Naive thymus-derived CD4-positive, alpha-beta T cell (primary cell): Measurements from ENCODE around the gene SBK1. TPM values are rescaled to one million over a fixed set of nuclear protein-coding genes. Genes with fewer than 3 reads are reported as not detected.

Experiments
- ATAC-seq: fragments of 150-1000 bp; cut with Tn5 transposase; 2 replicates; pipeline ENCODE4 v1.10.0; 2021; ENCODE audit warnings: mild to moderate bottlenecking, moderate library complexity
- CTCF ChIA-PET: fragments of 350-600 bp; sonication (Branson Sonifier 250); formaldehyde crosslinking; loops from one replicate; lab custom pipeline; 2021; ENCODE audit warnings: antibody characterized with exemption; lab: Charles Lee
- POLR2A ChIA-PET: fragments of 350-600 bp; sonication (Branson Sonifier 250); formaldehyde crosslinking; loops from one replicate; lab custom pipeline; 2021; ENCODE audit warnings: antibody characterized with exemption, inconsistent platforms; lab: Charles Lee
- DNase-seq, 9 donors: peaks; one replicate each; pipeline versions ENCODE4 v3.0.0 to v3.0.0-alpha.2; 2020 to 2022; ENCODE audit warnings: mixed read lengths in 1 of 9
- H3K27ac ChIP-seq: one replicate; pipeline ENCODE4 v1.7.0; 2013; ENCODE audit warnings: mild to moderate bottlenecking, low read depth, low read length, moderate library complexity
- H3K27me3 ChIP-seq, 2 donors: one replicate each; pipeline ENCODE4 v1.7.0; 2013; ENCODE audit warnings: low read length in 2 of 2, mild to moderate bottlenecking in 2 of 2, moderate library complexity in 2 of 2; ENCODE audit not compliant: control insufficient read depth in 2 of 2, insufficient read depth in 2 of 2
- H3K36me3 ChIP-seq, 3 experiments: 1 replicate in 2 of 3; 2 replicates in 1 of 3; pipeline ENCODE4 v1.7.0; 2013; ENCODE audit warnings: low read length in 3 of 3, mild to moderate bottlenecking in 3 of 3, moderate library complexity in 1 of 3; ENCODE audit not compliant: insufficient read depth in 3 of 3, control insufficient read depth in 2 of 3
- H3K4me1 ChIP-seq, 2 donors: one replicate each; pipeline ENCODE4 v1.7.0; 2013; ENCODE audit warnings: low read length in 2 of 2, mild to moderate bottlenecking in 2 of 2, moderate library complexity in 1 of 2; ENCODE audit not compliant: control insufficient read depth in 2 of 2, insufficient read depth in 2 of 2
- H3K4me3 ChIP-seq: 2 replicates; pipeline ENCODE4 v1.7.0; 2013; ENCODE audit warnings: mild to moderate bottlenecking, low read length
- H3K9me3 ChIP-seq, 3 experiments: 1 replicate in 2 of 3; 2 replicates in 1 of 3; pipeline ENCODE4 v1.7.0; 2013; ENCODE audit warnings: low read length in 3 of 3; ENCODE audit not compliant: control insufficient read depth in 2 of 3
- H3K27ac Mint-ChIP-seq, 9 donors: one replicate each; pipeline ENCODE4 v1.8.0; 2020 to 2022; ENCODE audit warnings: mixed read lengths in 9 of 9, mild to moderate bottlenecking in 8 of 9, moderate library complexity in 5 of 9, inconsistent platforms in 2 of 9
- H3K27me3 Mint-ChIP-seq, 5 donors: one replicate each; pipeline ENCODE4 v1.8.0; 2021 to 2022; ENCODE audit warnings: mixed read lengths in 5 of 5, mild to moderate bottlenecking in 1 of 5
- H3K36me3 Mint-ChIP-seq, 5 donors: one replicate each; pipeline ENCODE4 v1.8.0; 2020 to 2022; ENCODE audit warnings: mixed read lengths in 5 of 5, mild to moderate bottlenecking in 3 of 5, inconsistent platforms in 1 of 5
- H3K4me1 Mint-ChIP-seq, 7 donors: one replicate each; pipeline ENCODE4 v1.8.0; 2020 to 2022; ENCODE audit warnings: mixed read lengths in 7 of 7, mild to moderate bottlenecking in 3 of 7, inconsistent platforms in 1 of 7
- H3K4me3 Mint-ChIP-seq, 10 donors: one replicate each; pipeline ENCODE4 v1.8.0; 2020 to 2022; ENCODE audit warnings: mild to moderate bottlenecking in 10 of 10, mixed read lengths in 10 of 10, moderate library complexity in 6 of 10, inconsistent platforms in 2 of 10
- H3K9me3 Mint-ChIP-seq, 11 donors: one replicate each; pipeline ENCODE4 v1.8.0; 2020 to 2022; ENCODE audit warnings: mixed read lengths in 11 of 11, mild to moderate bottlenecking in 4 of 11, inconsistent platforms in 1 of 11, moderate library complexity in 1 of 11
- intact Hi-C, 2 donors: fragments of 100-400 bp; cut with micrococcal nuclease; formaldehyde crosslinking; loops; one replicate each; pipeline ENCODE4 v1.15.1; 2023
- polyA plus RNA-seq, 2 donors: library from polyadenylated mRNA; unstranded; fragments of 300-500 nt; fragmentation: Illumina TruSeq; gene quantifications; one replicate each; pipeline ENCODE4 v1.2.3, GENCODE V29; 2021
- total RNA-seq, 6 experiments: library from RNA in 5 of 6; stranded (reverse) in 5 of 6; gene quantifications; 1 replicate in 5 of 6; 2 replicates in 1 of 6; pipeline ENCODE4 v1.2.3 and lab custom pipeline; 2021 to 2026

SBK1 gene
- total and polyA plus RNA-seq, 7 experiments from 2014 or later, result 4.2 to 19.9 (median 16.5) TPM

GRCh38 chr16:28258567-28258966 lies 33.8 kb upstream of the SBK1 start:
- peaks cover 0 to 5% (median 0%) of the 10 kb centered on the region in 11 donors for H3K9me3 Mint-ChIP-seq
- H3K27ac Mint-ChIP-seq, result no peak overlapping the region
- ChIA-PET CTCF (interaction anchor here (1.4 kb wide), 1 partner anchor 39 kb away, joined by 3 read pairs; no protein-coding TSS in a partner anchor), POLR2A (interaction anchor here (1.1 kb wide), 1 partner anchor 21 kb away, joined by 5 read pairs; no protein-coding TSS in a partner anchor)
- H3K27me3 Mint-ChIP-seq, result peaks cover 0 to 7% (median 4%) of the 10 kb centered on the region in 5 donors
- H3K27ac ChIP-seq, result no peak overlapping the region
- intact Hi-C loops, result no loop called here
- H3K4me3 Mint-ChIP-seq, result no peak overlapping the region
- H3K36me3 ChIP-seq, result no peaks in the 10 kb centered on the region
- no peaks in the 10 kb centered on the region for H3K27me3 ChIP-seq
- peaks cover 0 to 5% (median 0%) of the 10 kb centered on the region in 5 donors for H3K36me3 Mint-ChIP-seq
- H3K4me1 Mint-ChIP-seq, result peaks cover 5 to 22% (median 12%) of the 10 kb centered on the region in 7 donors
- H3K4me3 ChIP-seq, result no peak overlapping the region
- ATAC-seq (no peak), DNase-seq (no peak)
- H3K4me1 ChIP-seq, result peaks cover 0 to 9% of the 10 kb centered on the region in 2 donors
- no peaks in the 10 kb centered on the region for H3K9me3 ChIP-seq

GRCh38 chr16:28259091-28259780 lies 33.1 kb upstream of the SBK1 start:
- Mint-ChIP-seq H3K27ac (peak overlapping the region in 4 of 9 donors; percentile 12 to 74 (median 68)), H3K9me3 (peaks cover 0 to 5% (median 0%) of the 10 kb centered on the region in 11 donors), H3K4me3 (peak overlapping the region in 7 of 10 donors; percentile 16 to 57 (median 25)), H3K27me3 (peaks cover 0 to 8% (median 7%) of the 10 kb centered on the region in 5 donors), H3K4me1 (peaks cover 5 to 28% (median 14%) of the 10 kb centered on the region in 7 donors), H3K36me3 (peaks cover 0 to 5% (median 0%) of the 10 kb centered on the region in 5 donors)
- ATAC-seq, result no peak
- intact Hi-C loops, result no loop called here
- no peak overlapping the region for H3K27ac ChIP-seq
- H3K27me3 ChIP-seq, result no peaks in the 10 kb centered on the region
- no peak overlapping the region for H3K4me3 ChIP-seq
- H3K36me3 ChIP-seq, result no peaks in the 10 kb centered on the region
- H3K9me3 ChIP-seq, result no peaks in the 10 kb centered on the region
- ChIA-PET POLR2A (interaction anchor here (1.1 kb wide), 1 partner anchor 20 kb away, joined by 5 read pairs; no protein-coding TSS in a partner anchor), CTCF (no interaction called here)
- DNase-seq, result peak in 3 of 9 donors; percentile 7 to 18 (median 11)
- peaks cover 0 to 9% of the 10 kb centered on the region in 2 donors for H3K4me1 ChIP-seq

GRCh38 chr16:28259781-28260150 lies 32.6 kb upstream of the SBK1 start:
- Mint-ChIP-seq H3K4me3 (peak overlapping the region in 7 of 10 donors; percentile 16 to 57 (median 25)), H3K27ac (peak overlapping the region in 4 of 9 donors; percentile 12 to 74 (median 68)), H3K36me3 (peaks cover 0 to 5% (median 0%) of the 10 kb centered on the region in 5 donors), H3K4me1 (peaks cover 5 to 34% (median 17%) of the 10 kb centered on the region in 7 donors), H3K9me3 (peaks cover 0 to 5% (median 0%) of the 10 kb centered on the region in 11 donors), H3K27me3 (peaks cover 0 to 12% (median 8%) of the 10 kb centered on the region in 5 donors)
- Histone ChIP-seq H3K4me3 (no peak overlapping the region), H3K27ac (no peak overlapping the region), H3K4me1 (peaks cover 0 to 9% of the 10 kb centered on the region in 2 donors), H3K36me3 (no peaks in the 10 kb centered on the region), H3K9me3 (no peaks in the 10 kb centered on the region), H3K27me3 (no peaks in the 10 kb centered on the region)
- intact Hi-C loops, result no loop called here
- ChIA-PET CTCF (no interaction called here), POLR2A (no interaction called here)
- ATAC-seq (no peak), DNase-seq (no peak)

DNA sequence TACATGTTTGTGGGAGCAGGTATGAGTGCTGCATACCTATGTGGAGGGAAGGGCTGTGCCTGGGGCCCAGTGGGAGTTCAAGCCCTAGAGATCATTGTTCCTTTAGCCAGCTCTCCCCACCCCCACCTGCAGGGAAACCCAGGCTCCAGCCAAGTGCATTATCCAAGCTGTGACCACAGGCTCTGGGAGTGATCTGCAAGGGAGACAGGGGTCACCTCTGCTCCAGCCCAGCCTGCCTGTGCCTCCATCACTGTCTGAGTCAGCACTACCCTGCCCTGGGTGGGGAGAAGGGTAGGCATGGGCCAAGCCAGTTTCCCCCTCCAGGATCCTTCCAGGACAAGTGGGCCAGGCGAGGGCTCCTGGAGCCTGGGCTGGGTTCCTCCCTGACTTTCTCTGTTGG lies 32.1 kb upstream of the SBK1 start:
- H3K27me3 Mint-ChIP-seq, result peaks cover 0 to 16% (median 8%) of the 10 kb centered on the region in 5 donors

DNA sequence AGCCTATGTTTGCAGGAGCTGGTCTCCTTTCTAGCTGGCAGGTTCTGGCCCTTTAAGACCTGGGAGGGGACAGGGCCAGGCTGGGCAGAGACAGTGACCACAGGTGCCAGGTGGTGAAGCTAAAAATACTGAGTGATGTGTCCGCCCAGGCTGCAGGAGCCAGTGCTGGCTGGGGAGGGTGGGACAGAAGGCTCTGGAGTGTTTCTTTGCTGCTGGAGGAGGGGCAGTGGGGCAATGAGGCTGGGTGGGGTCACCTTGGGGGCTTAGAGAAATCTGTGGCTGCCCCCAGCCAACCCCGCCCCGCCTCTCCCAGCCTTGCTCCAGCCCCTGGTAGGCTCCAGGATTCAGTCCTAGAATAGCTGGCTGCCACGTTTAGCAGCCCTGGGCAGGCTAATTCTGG lies 30.4 kb upstream of the SBK1 start:
- ChIA-PET POLR2A (no interaction called here), CTCF (interaction anchor here (1.5 kb wide), 1 partner anchor 16 kb away, joined by 7 read pairs; no protein-coding TSS in a partner anchor)
- Mint-ChIP-seq H3K9me3 (peaks cover 0 to 5% (median 0%) of the 10 kb centered on the region in 11 donors), H3K4me1 (peaks cover 5 to 48% (median 27%) of the 10 kb centered on the region in 7 donors), H3K27ac (no peak overlapping the region), H3K27me3 (peaks cover 0 to 26% (median 8%) of the 10 kb centered on the region in 5 donors), H3K4me3 (no peak overlapping the region), H3K36me3 (peaks cover 0 to 5% (median 0%) of the 10 kb centered on the region in 5 donors)
- no peaks in the 10 kb centered on the region for H3K9me3 ChIP-seq
- ATAC-seq, result no peak
- DNase-seq, result no peak
- peaks cover 0 to 19% of the 10 kb centered on the region in 2 donors for H3K4me1 ChIP-seq
- intact Hi-C loops, result no loop called here
- no peaks in the 10 kb centered on the region for H3K36me3 ChIP-seq
- no peak overlapping the region for H3K27ac ChIP-seq
- no peak overlapping the region for H3K4me3 ChIP-seq
- H3K27me3 ChIP-seq, result no peaks in the 10 kb centered on the region

More for the DNA sequence above, 32.1 kb upstream of the SBK1 start:
- Mint-ChIP-seq H3K36me3 (peaks cover 0 to 5% (median 0%) of the 10 kb centered on the region in 5 donors), H3K4me3 (no peak overlapping the region), H3K9me3 (peaks cover 0 to 5% (median 0%) of the 10 kb centered on the region in 11 donors), H3K27ac (peak overlapping the region in 1 of 9 donors; percentile 70), H3K4me1 (peaks cover 5 to 37% (median 19%) of the 10 kb centered on the region in 7 donors)
- no peaks in the 10 kb centered on the region for H3K9me3 ChIP-seq
- intact Hi-C loops, result no loop called here
- H3K27ac ChIP-seq, result no peak overlapping the region
- ATAC-seq (no peak), DNase-seq (no peak)
- CTCF ChIA-PET, result no interaction called here
- POLR2A ChIA-PET, result no interaction called here
- H3K4me3 ChIP-seq, result no peak overlapping the region
- H3K36me3 ChIP-seq, result no peaks in the 10 kb centered on the region
- H3K27me3 ChIP-seq, result no peaks in the 10 kb centered on the region
- peaks cover 0 to 9% of the 10 kb centered on the region in 2 donors for H3K4me1 ChIP-seq

DNA sequence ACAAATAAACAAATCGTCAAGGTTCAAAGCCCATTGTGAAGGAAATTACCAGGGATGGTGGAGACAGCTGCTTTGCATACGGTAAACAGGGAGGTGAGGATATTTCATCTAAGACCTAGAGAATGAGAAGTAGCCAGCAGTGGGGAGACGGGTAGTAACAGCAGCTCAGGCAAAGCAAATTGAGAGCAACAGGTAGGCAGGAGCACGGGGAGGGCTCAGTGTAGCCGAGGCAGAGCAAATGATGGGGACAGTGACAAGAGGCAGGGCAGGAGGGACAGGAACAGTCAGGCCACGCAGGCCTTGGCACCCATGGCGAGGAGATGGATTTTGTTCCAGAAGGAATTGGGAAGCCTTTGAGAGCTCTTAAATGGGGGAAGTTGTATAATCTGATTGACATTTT lies 29.0 kb upstream of the SBK1 start:
- H3K4me3 Mint-ChIP-seq, result no peak overlapping the region
- H3K36me3 Mint-ChIP-seq, result peaks cover 0 to 5% (median 0%) of the 10 kb centered on the region in 5 donors
- Histone ChIP-seq H3K4me3 (no peak overlapping the region), H3K27ac (no peak overlapping the region), H3K27me3 (no peaks in the 10 kb centered on the region), H3K9me3 (no peaks in the 10 kb centered on the region), H3K4me1 (peaks cover 0 to 19% of the 10 kb centered on the region in 2 donors), H3K36me3 (no peaks in the 10 kb centered on the region)
- peaks cover 0 to 5% (median 0%) of the 10 kb centered on the region in 11 donors for H3K9me3 Mint-ChIP-seq
- ATAC-seq, result no peak
- POLR2A ChIA-PET, result interaction anchor here (1.3 to 1.5 kb wide), 2 partner anchors 13 to 52 kb away, joined by 3 to 7 read pairs; no protein-coding TSS in a partner anchor
- no peak for DNase-seq
- CTCF ChIA-PET, result interaction anchor here (1.5 kb wide), 1 partner anchor 14 kb away, joined by 7 read pairs; no protein-coding TSS in a partner anchor
- H3K27ac Mint-ChIP-seq, result peak overlapping the region in 3 of 9 donors; percentile 4 to 30 (median 26)
- H3K4me1 Mint-ChIP-seq, result peaks cover 5 to 51% (median 27%) of the 10 kb centered on the region in 7 donors
- peaks cover 0 to 26% (median 8%) of the 10 kb centered on the region in 5 donors for H3K27me3 Mint-ChIP-seq
- intact Hi-C loops, result no loop called here
